HUES64 (cell line): ENCODE measurements around the gene UMPS.

Experiments
- H3K27ac ChIP-seq: 2 replicates; pipeline ENCODE4 v1.7.0; 2013; ENCODE audit warnings: low read depth, low read length, inconsistent platforms
- H3K27me3 ChIP-seq: 2 replicates; pipeline ENCODE4 v1.6.1; 2013; ENCODE audit warnings: mild to moderate bottlenecking, low read length; ENCODE audit not compliant: insufficient read depth
- H3K36me3 ChIP-seq: 2 replicates; pipeline ENCODE4 v1.6.1; 2013; ENCODE audit warnings: mild to moderate bottlenecking, low read length; ENCODE audit not compliant: insufficient read depth
- H3K4me1 ChIP-seq: 2 replicates; pipeline ENCODE4 v1.6.1; 2013; ENCODE audit warnings: mild to moderate bottlenecking, low read length, moderate library complexity; ENCODE audit not compliant: insufficient read depth
- H3K4me3 ChIP-seq: 2 replicates; pipeline ENCODE4 v1.5.1; 2013; ENCODE audit warnings: mild to moderate bottlenecking, low read length, moderate library complexity
- H3K9ac ChIP-seq: 2 replicates; pipeline ENCODE4 v1.6.1; 2013; ENCODE audit warnings: mild to moderate bottlenecking, low read depth, low read length
- H3K9me3 ChIP-seq: 2 replicates; pipeline ENCODE4 v1.6.1; 2013; ENCODE audit warnings: low read depth, low read length; ENCODE audit not compliant: insufficient read depth
- WGBS: fragments of 150-250, 120-280 bp; methylation state at CpG from one replicate; pipeline ENCODE4 v1.1.7; 2013; ENCODE audit warnings: missing lambda C conversion rate; 5-methylcytosine and 5-hydroxymethylcytosine counted together

The UMPS gene

GRCh38 chr3:124765197-124765840 is 35.1 kb downstream of the UMPS start:
- Histone ChIP-seq H3K36me3 (peaks cover 80% of the 10 kb centered on the region), H3K4me1 (0 out of 2 replicates have a peak, but pooled peaks cover 3% of the 10 kb centered on the region), H3K9me3 (no peaks in the 10 kb centered on the region), H3K9ac (no peak overlapping the region), H3K27ac (no peak overlapping the region), H3K4me3 (no peak overlapping the region), H3K27me3 (no peaks in the 10 kb centered on the region)
- 92% methylated on average over 5 of the region's 5 CpGs for WGBS

- WGBS = 96% methylated on average over 16 of the region's 16 CpGs
- no peaks in the 10 kb centered on the region for H3K9me3 ChIP-seq
- H3K4me3 ChIP-seq = no peak overlapping the region
- H3K4me1 ChIP-seq = 0 out of 2 replicates have a peak, but pooled peaks cover 4% of the 10 kb centered on the region
- no peak overlapping the region for H3K27ac ChIP-seq
- H3K27me3 ChIP-seq = no peaks in the 10 kb centered on the region
- H3K9ac ChIP-seq = no peak overlapping the region
- H3K36me3 ChIP-seq = peaks cover 86% of the 10 kb centered on the region
Observed at GRCh38 chr3:124766113-124767095, 36.2 kb downstream of the UMPS start.

- Histone ChIP-seq H3K4me3 (no peak overlapping the region), H3K9ac (no peak overlapping the region), H3K9me3 (no peaks in the 10 kb centered on the region), H3K36me3 (peaks cover 90% of the 10 kb centered on the region), H3K4me1 (0 out of 2 replicates have a peak, but pooled peaks cover 4% of the 10 kb centered on the region), H3K27ac (no peak overlapping the region), H3K27me3 (no peaks in the 10 kb centered on the region)
- 94% methylated on average over 5 of the region's 5 CpGs for WGBS
Observed at GRCh38 chr3:124767264-124767663, 37.0 kb downstream of the UMPS start.

GRCh38 chr3:124767691-124768090 is 37.4 kb downstream of the UMPS start:
- H3K4me1 ChIP-seq = 0 out of 2 replicates have a peak, but pooled peaks cover 4% of the 10 kb centered on the region
- 94% methylated on average over 6 of the region's 6 CpGs for WGBS
- peaks cover 90% of the 10 kb centered on the region for H3K36me3 ChIP-seq
- H3K9ac ChIP-seq = no peak overlapping the region
- no peaks in the 10 kb centered on the region for H3K27me3 ChIP-seq
- no peaks in the 10 kb centered on the region for H3K9me3 ChIP-seq
- no peak overlapping the region for H3K4me3 ChIP-seq
- H3K27ac ChIP-seq = no peak overlapping the region

GRCh38 chr3:124768812-124769211 is 38.6 kb downstream of the UMPS start:
- H3K9ac ChIP-seq = no peak overlapping the region
- 0 out of 2 replicates have a peak, but pooled peaks cover 5% of the 10 kb centered on the region for H3K4me1 ChIP-seq
- H3K27me3 ChIP-seq = no peaks in the 10 kb centered on the region
- H3K36me3 ChIP-seq = peaks cover 88% of the 10 kb centered on the region
- no peaks in the 10 kb centered on the region for H3K9me3 ChIP-seq
- no peak overlapping the region for H3K4me3 ChIP-seq
- 81% methylated on average over 7 of the region's 7 CpGs for WGBS
- H3K27ac ChIP-seq = no peak overlapping the region

- WGBS = 93% methylated on average over 9 of the region's 9 CpGs
- Histone ChIP-seq H3K27me3 (no peaks in the 10 kb centered on the region), H3K27ac (no peak overlapping the region), H3K36me3 (peaks cover 84% of the 10 kb centered on the region), H3K4me3 (no peak overlapping the region), H3K4me1 (peaks cover 10% of the 10 kb centered on the region), H3K9ac (no peak overlapping the region), H3K9me3 (no peaks in the 10 kb centered on the region)
Observed at GRCh38 chr3:124769462-124769861, 39.2 kb downstream of the UMPS start.

GRCh38 chr3:124770336-124771082 is 40.3 kb downstream of the UMPS start:
- Histone ChIP-seq H3K9me3 (no peaks in the 10 kb centered on the region), H3K4me3 (no peak overlapping the region), H3K27ac (no peak overlapping the region), H3K27me3 (no peaks in the 10 kb centered on the region), H3K36me3 (peaks cover 76% of the 10 kb centered on the region), H3K9ac (no peak overlapping the region), H3K4me1 (peaks cover 19% of the 10 kb centered on the region)
- WGBS = 84% methylated on average over 10 of the region's 10 CpGs

- no peaks in the 10 kb centered on the region for H3K9me3 ChIP-seq
- H3K9ac ChIP-seq = no peak overlapping the region
- H3K4me1 ChIP-seq = peaks cover 19% of the 10 kb centered on the region
- no peak overlapping the region for H3K27ac ChIP-seq
- H3K36me3 ChIP-seq = peaks cover 75% of the 10 kb centered on the region
- no peak overlapping the region for H3K4me3 ChIP-seq
- H3K27me3 ChIP-seq = no peaks in the 10 kb centered on the region
- WGBS = 86% methylated on average over 2 of the region's 2 CpGs
Observed at GRCh38 chr3:124771083-124771445, 40.8 kb downstream of the UMPS start.

GRCh38 chr3:124772081-124772831 is 42.0 kb downstream of the UMPS start:
- Histone ChIP-seq H3K4me1 (peaks cover 19% of the 10 kb centered on the region), H3K9me3 (no peaks in the 10 kb centered on the region), H3K4me3 (no peak overlapping the region), H3K27ac (no peak overlapping the region), H3K27me3 (no peaks in the 10 kb centered on the region), H3K9ac (no peak overlapping the region), H3K36me3 (peaks cover 64% of the 10 kb centered on the region)
- WGBS = 92% methylated on average over 17 of the region's 17 CpGs
